ENCODE measurements around the gene NCOA1.

- TF ChIP-seq, protein P1, sequence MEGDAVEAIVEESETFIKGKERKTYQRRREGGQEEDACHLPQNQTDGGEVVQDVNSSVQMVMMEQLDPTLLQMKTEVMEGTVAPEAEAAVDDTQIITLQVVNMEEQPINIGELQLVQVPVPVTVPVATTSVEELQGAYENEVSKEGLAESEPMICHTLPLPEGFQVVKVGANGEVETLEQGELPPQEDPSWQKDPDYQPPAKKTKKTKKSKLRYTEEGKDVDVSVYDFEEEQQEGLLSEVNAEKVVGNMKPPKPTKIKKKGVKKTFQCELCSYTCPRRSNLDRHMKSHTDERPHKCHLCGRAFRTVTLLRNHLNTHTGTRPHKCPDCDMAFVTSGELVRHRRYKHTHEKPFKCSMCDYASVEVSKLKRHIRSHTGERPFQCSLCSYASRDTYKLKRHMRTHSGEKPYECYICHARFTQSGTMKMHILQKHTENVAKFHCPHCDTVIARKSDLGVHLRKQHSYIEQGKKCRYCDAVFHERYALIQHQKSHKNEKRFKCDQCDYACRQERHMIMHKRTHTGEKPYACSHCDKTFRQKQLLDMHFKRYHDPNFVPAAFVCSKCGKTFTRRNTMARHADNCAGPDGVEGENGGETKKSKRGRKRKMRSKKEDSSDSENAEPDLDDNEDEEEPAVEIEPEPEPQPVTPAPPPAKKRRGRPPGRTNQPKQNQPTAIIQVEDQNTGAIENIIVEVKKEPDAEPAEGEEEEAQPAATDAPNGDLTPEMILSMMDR (IDR thresholded peaks at IDR 0.05; ENCODE audit: low read depth, low read length, missing input control), result no peak
- no peak for TF ChIP-seq MAX (IDR thresholded peaks at IDR 0.05)
- TF ChIP-seq ATF3 (IDR thresholded peaks at IDR 0.05), result no peak
- TF ChIP-seq HNF4G (IDR thresholded peaks at IDR 0.05), result no peak
- no peak for TF ChIP-seq TAF1 (conservative IDR thresholded peaks at IDR 0.05)
- no peak for TF ChIP-seq YY1 (IDR thresholded peaks at IDR 0.05)
- TF ChIP-seq, protein P2, sequence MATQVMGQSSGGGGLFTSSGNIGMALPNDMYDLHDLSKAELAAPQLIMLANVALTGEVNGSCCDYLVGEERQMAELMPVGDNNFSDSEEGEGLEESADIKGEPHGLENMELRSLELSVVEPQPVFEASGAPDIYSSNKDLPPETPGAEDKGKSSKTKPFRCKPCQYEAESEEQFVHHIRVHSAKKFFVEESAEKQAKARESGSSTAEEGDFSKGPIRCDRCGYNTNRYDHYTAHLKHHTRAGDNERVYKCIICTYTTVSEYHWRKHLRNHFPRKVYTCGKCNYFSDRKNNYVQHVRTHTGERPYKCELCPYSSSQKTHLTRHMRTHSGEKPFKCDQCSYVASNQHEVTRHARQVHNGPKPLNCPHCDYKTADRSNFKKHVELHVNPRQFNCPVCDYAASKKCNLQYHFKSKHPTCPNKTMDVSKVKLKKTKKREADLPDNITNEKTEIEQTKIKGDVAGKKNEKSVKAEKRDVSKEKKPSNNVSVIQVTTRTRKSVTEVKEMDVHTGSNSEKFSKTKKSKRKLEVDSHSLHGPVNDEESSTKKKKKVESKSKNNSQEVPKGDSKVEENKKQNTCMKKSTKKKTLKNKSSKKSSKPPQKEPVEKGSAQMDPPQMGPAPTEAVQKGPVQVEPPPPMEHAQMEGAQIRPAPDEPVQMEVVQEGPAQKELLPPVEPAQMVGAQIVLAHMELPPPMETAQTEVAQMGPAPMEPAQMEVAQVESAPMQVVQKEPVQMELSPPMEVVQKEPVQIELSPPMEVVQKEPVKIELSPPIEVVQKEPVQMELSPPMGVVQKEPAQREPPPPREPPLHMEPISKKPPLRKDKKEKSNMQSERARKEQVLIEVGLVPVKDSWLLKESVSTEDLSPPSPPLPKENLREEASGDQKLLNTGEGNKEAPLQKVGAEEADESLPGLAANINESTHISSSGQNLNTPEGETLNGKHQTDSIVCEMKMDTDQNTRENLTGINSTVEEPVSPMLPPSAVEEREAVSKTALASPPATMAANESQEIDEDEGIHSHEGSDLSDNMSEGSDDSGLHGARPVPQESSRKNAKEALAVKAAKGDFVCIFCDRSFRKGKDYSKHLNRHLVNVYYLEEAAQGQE (IDR thresholded peaks at IDR 0.05), result no peak
- no peak for TF ChIP-seq SP1 (IDR thresholded peaks at IDR 0.05)
- no peak for TF ChIP-seq RAD21 (IDR thresholded peaks at IDR 0.05)
- TF ChIP-seq JUND (IDR thresholded peaks at IDR 0.05), result no peak
- TF ChIP-seq EGR1 (IDR thresholded peaks at IDR 0.05; ENCODE audit: low read depth in 2 of 2), result no peak
- no peak for TF ChIP-seq GABPA (IDR thresholded peaks at IDR 0.05 in 1 of 2, conservative IDR thresholded peaks at IDR 0.05 in 1 of 2)
These were observed 27.8 kb upstream of the NCOA1 start for GRCh38 chr2:24463271-24463670.

Measured in liver (tissue), 3 donors.